Small intestine (tissue), 7 donors: ENCODE data around the gene DENND6A. TPM values are rescaled to one million over a fixed set of nuclear protein-coding genes. Genes with fewer than 3 reads are reported as not detected.
"Not testable (repeated sequence)": the region's sequence is repeated elsewhere in the genome, so short reads cannot be mapped to it uniquely, and the experiment has no call there.

ENCODE experiments used
- DNase-seq, 2 donors: peaks; one replicate each; pipeline versions ENCODE4 v3.0.0 to v3.0.0-alpha.2; 2013
- FAIRE-seq: peaks from 2 replicates; lab custom pipeline; 2012; peaks lifted over from hg19 to GRCh38; lab: Jason Lieb, UNC
- H3K27ac ChIP-seq, 3 donors: one replicate each; pipeline ENCODE4 v1.5.1; 2013; ENCODE audit warnings: low read length in 2 of 3, mild to moderate bottlenecking in 2 of 3, control low read depth in 1 of 3, inconsistent platforms in 1 of 3, low read depth in 1 of 3, moderate library complexity in 1 of 3
- H3K27me3 ChIP-seq, 3 donors: one replicate each; pipeline ENCODE4 v1.6.1; 2013; ENCODE audit warnings: low read length in 3 of 3, inconsistent platforms in 1 of 3; ENCODE audit not compliant: control insufficient read depth in 3 of 3, insufficient read depth in 3 of 3
- H3K36me3 ChIP-seq, 3 donors: one replicate each; pipeline ENCODE4 v1.6.1; 2013; ENCODE audit warnings: low read length in 3 of 3, inconsistent platforms in 1 of 3, low read depth in 1 of 3, mild to moderate bottlenecking in 1 of 3, moderate library complexity in 1 of 3; ENCODE audit not compliant: control insufficient read depth in 3 of 3, insufficient read depth in 2 of 3
- H3K4me1 ChIP-seq, 3 donors: one replicate each; pipeline ENCODE4 v1.6.1; 2013; ENCODE audit warnings: low read length in 2 of 3, inconsistent platforms in 1 of 3, low read depth in 1 of 3, mild to moderate bottlenecking in 1 of 3, moderate library complexity in 1 of 3; ENCODE audit not compliant: control insufficient read depth in 3 of 3, insufficient read depth in 2 of 3
- H3K4me3 ChIP-seq, 3 donors: one replicate each; pipeline ENCODE4 v1.5.1; 2013; ENCODE audit warnings: low read length in 3 of 3, control low read depth in 1 of 3, inconsistent platforms in 1 of 3, low read depth in 1 of 3, mild to moderate bottlenecking in 1 of 3, moderate library complexity in 1 of 3
- H3K9me3 ChIP-seq, 2 donors: one replicate each; pipeline ENCODE4 v1.6.1; 2013; ENCODE audit warnings: low read depth in 1 of 2, low read length in 1 of 2; ENCODE audit not compliant: control insufficient read depth in 2 of 2, insufficient read depth in 1 of 2
- WGBS, 3 donors: extraction: QIAGEN DNeasy Blood & Tissue Kit; methylation state at CpG; one replicate each; pipeline ENCODE4 v1.1.7; 2013; 5-methylcytosine and 5-hydroxymethylcytosine counted together
- polyA plus RNA-seq, 4 donors: library from polyadenylated mRNA; stranded (reverse) in 3 of 4; unstranded in 1 of 4; fragments of 200-250 nt in 3 of 4; fragments of 120-200 nt in 1 of 4; gene quantifications; one replicate each; pipeline versions ENCODE4 v1.2.1 to v1.2.3, GENCODE V29; 2013
- donor health status: healthy with polysubstance abuse.
- donor health status: control.
- donor health status: control.
- donor health status: Bipolar disorder and iron deficiency.
- donor health status: healthy.

The DENND6A gene
- polyA plus RNA-seq, 4 donors, result 6.9 to 17.6 (median 7.8) TPM

- H3K4me1 ChIP-seq, result no peaks in the 10 kb centered on the region
- no peaks in the 10 kb centered on the region for H3K27me3 ChIP-seq
- FAIRE-seq (no peak), DNase-seq (no peak)
- H3K36me3 ChIP-seq, result peaks cover 0 to 3% (median 0%) of the 10 kb centered on the region in 3 donors
- H3K4me3 ChIP-seq, result no peak overlapping the region
- WGBS, 3 donors, result 97 to 99% (median 99%) methylated on average over 3 of the region's 3 CpGs
- H3K27ac ChIP-seq, result no peak overlapping the region
- H3K9me3 ChIP-seq, result peaks cover 0 to 4% of the 10 kb centered on the region in 2 donors
Observed at GRCh38 chr3:57617739-57618138, 75.1 kb downstream of the DENND6A start.

DNA sequence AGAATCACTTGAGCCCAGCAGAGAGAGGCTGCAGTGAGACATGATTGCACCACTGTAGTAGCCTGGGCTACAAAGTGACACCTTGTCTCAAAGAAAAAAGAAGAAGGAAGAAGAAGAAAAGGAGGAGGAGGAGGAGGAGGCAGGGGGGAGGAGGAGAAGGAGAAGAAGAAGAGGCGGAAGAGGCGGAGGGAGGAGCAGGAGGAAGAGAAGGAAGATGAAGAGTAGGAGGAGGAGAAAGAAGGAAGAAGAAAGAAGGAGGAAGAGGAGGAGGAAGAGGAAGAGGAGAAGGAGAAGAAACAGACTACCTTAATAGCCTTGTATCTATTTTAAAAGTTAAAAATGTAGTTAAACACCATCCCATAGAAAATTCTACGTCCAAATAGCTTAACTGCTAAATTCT, 76.6 kb downstream of the DENND6A start:
- no peaks in the 10 kb centered on the region for H3K4me1 ChIP-seq
- H3K9me3 ChIP-seq, result peaks cover 0 to 7% of the 10 kb centered on the region in 2 donors
- H3K36me3 ChIP-seq, result peaks cover 0 to 3% (median 0%) of the 10 kb centered on the region in 3 donors
- H3K27me3 ChIP-seq, result no peaks in the 10 kb centered on the region
- no peak overlapping the region for H3K27ac ChIP-seq
- no peak overlapping the region for H3K4me3 ChIP-seq
- FAIRE-seq, result no peak
- DNase-seq, result no peak
- 56 to 93% (median 78%) methylated on average over 3 of the region's 3 CpGs for WGBS, 3 donors

- not testable (repeated sequence) for H3K4me1 ChIP-seq, FAIRE-seq, DNase-seq, H3K27me3 ChIP-seq, H3K27ac ChIP-seq, H3K4me3 ChIP-seq, H3K9me3 ChIP-seq, H3K36me3 ChIP-seq
- 96 to 98% (median 98%) methylated on average over 5 of the region's 5 CpGs for WGBS, 3 donors
Observed at GRCh38 chr3:57611870-57612269, 81.0 kb downstream of the DENND6A start.

DNA sequence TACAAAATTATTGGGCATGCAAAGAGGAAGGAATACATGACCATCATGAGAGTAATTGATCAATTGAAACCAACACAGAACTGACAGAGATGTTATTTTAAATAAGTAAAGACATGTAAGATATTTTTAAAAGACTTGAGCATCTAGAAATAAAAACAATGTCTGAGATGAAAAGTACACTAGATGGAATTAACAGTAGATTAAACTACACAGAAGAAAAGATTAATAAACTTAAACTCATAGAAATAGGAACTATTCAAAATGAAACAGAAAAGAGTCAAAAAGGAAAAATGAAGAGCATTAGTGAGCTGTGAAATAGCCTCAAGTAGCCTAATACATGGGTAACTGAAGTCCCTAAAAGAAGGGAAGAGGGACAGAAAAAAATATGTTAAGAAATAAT, 87.2 kb downstream of the DENND6A start:
- Histone ChIP-seq H3K4me3 (no peak overlapping the region), H3K4me1 (peaks cover 0 to 7% (median 0%) of the 10 kb centered on the region in 3 donors), H3K36me3 (peaks cover 0 to 2% (median 0%) of the 10 kb centered on the region in 3 donors), H3K27ac (no peak overlapping the region), H3K27me3 (no peaks in the 10 kb centered on the region), H3K9me3 (peaks cover 0 to 16% of the 10 kb centered on the region in 2 donors)
- no peak for DNase-seq
- peak; percentile 33 for FAIRE-seq

- Histone ChIP-seq H3K9me3 (peaks cover 0 to 16% of the 10 kb centered on the region in 2 donors), H3K4me3 (no peak overlapping the region), H3K4me1 (peaks cover 0 to 7% (median 0%) of the 10 kb centered on the region in 3 donors), H3K36me3 (peaks cover 0 to 2% (median 0%) of the 10 kb centered on the region in 3 donors), H3K27ac (no peak overlapping the region), H3K27me3 (no peaks in the 10 kb centered on the region)
- WGBS, 3 donors, result 27 to 59% (median 29%) methylated on average over 2 of the region's 2 CpGs
- FAIRE-seq (no peak), DNase-seq (peak in 1 of 2 donors; percentile 65)
Observed at GRCh38 chr3:57604971-57605370, 87.9 kb downstream of the DENND6A start.

- no peak overlapping the region for H3K27ac ChIP-seq
- peaks cover 0 to 3% (median 0%) of the 10 kb centered on the region in 3 donors for H3K36me3 ChIP-seq
- WGBS, 3 donors, result 91 to 100% (median 97%) methylated on average over 2 of the region's 2 CpGs
- H3K4me3 ChIP-seq, result no peak overlapping the region
- H3K9me3 ChIP-seq, result peaks cover 0 to 9% of the 10 kb centered on the region in 2 donors
- H3K4me1 ChIP-seq, result peaks cover 0 to 18% (median 0%) of the 10 kb centered on the region in 3 donors
- H3K27me3 ChIP-seq, result no peaks in the 10 kb centered on the region
- no peak for DNase-seq
- no peak for FAIRE-seq
Observed at GRCh38 chr3:57600195-57600594, 92.7 kb downstream of the DENND6A start.

DNA sequence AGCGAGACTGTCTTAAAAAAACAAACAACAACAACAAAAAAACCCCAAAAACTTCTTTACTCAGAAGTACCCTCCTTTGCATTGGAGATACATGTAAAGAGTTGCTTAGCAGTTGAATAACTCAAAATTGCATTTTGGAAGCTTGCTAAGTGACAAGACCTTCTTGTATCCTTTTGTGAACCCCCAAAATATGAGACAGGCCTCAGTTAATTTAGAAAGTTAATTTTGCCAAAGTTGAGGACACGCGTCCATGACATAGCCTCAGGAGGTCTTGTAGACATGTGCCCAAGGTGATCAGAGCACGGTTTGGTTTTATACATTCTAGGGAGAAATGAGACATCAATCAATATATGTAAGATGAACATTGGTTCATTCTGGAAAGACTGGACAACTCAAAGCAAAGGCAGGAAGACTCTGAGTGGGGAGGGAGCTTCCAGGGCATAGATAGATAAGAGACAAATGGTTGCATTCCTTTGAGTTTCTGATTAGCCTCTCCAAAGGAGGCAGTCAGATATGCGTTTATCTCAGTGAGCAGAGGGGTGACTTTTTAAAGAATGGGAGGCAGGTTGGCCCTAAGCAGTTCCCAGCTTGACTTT, 94.0 kb downstream of the DENND6A start:
- peak overlapping the region; percentile 22 to 63 (median 44) for H3K4me3 ChIP-seq
- DNase-seq (peak in 1 of 2 donors; percentile 32), FAIRE-seq (no peak)
- no peaks in the 10 kb centered on the region for H3K9me3 ChIP-seq
- WGBS, 3 donors, result 50 to 53% (median 52%) methylated on average over 5 of the region's 5 CpGs
- H3K27ac ChIP-seq, result peak overlapping the region; percentile 79 to 100 (median 96)
- no peaks in the 10 kb centered on the region for H3K27me3 ChIP-seq
- H3K36me3 ChIP-seq, result peaks cover 0 to 5% (median 0%) of the 10 kb centered on the region in 3 donors
- peaks cover 0 to 18% (median 2%) of the 10 kb centered on the region in 3 donors for H3K4me1 ChIP-seq

DNA sequence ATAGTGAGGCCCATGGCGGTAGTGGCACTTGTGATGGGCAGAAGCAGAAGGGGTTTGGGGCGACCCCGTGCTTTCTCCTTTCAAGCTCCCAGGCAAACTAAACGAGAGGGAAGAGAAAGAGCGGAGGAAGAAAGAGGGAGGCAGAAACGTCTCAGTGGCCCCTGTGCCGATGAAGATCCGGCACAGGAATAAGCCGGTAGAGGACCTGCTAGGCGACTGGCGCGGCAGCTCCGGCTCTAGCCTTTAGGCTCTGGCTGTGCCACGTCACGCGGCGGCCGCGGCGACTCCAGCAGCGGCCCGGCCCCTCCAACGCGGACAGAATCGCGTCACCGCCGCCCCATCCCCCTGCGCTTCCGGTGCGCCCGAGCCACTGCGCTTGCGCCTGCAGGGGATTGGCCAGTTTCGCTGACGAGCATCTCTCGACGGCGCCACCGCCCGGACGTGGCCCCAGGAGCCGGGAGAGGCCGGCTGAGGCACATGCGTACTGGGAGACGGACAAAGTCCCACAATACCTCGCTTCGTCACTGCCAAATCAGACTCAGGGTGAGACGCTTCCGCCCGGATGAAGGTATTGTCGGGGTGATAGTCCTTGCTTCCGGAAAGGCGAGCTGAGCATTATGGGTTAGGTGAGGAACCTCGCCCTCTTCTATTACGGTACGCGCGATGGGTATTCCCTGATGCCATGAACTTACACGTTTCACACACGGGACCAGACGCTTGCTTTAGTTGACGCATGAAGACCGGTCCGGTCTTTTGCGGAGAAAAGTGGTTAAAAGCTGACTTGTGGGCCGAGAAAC, 95.6 kb downstream of the DENND6A start, which contains the start of gene ARF4:
Gene ARF4, minus strand, starts transcription at position 218 of the 797 bp plus-strand sequence. Its CDS starts 204 bp downstream, at position 14.
- Histone ChIP-seq H3K4me1 (peaks cover 3 to 16% (median 5%) of the 10 kb centered on the region in 3 donors), H3K9me3 (no peaks in the 10 kb centered on the region), H3K4me3 (peak within 1 kb of the TSS; percentile 82 to 93 (median 91)), H3K27me3 (no peaks in the 10 kb centered on the region), H3K36me3 (peaks cover 0 to 11% (median 0%) of the 10 kb centered on the region in 3 donors), H3K27ac (peak within 1 kb of the TSS; percentile 97 to 100 (median 100))
- 0 to 1% (median 0%) methylated on average over 67 of the region's 67 CpGs for WGBS, 3 donors
- no peak for FAIRE-seq
- DNase-seq, result peak; percentile 100
